ENCODE results near the gene CEP72.

The CEP72 gene

DNA sequence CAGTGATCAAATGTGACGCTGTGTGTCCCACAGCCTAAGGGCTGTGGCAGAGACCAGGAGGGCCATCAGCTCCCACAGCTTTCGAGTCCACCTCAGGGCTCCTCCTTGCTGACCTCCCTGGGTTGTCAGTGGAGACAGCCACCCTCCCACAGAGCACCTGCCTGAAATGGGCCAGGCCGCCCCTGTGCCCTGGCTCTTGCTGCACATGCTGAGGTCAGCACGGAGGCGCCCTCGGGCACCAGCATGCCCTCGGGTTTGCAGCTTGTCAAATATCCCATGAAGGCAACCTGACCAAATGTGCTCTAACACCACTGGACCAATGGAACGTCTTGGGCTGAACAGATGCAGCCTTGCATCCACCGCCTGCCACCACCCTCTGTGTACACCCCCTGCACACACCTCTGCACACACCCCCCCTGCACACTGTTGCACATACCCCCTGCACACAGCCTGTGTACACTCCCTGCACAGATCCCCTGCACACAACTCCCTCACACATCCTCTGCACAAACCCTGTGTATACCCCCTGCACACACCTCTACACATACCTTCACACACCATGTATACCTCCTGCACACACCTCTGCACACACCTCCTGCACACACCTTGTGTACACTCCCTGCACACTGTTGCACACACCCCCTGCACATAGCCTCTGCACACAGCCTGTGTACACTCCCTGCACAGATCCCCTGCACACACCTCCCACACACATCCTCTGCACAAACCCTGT, 2.0 kb upstream of the CEP72 start:
- no peak for DNase-seq (ENCODE audit: low spot score)
- TF ChIP-seq, protein P1, sequence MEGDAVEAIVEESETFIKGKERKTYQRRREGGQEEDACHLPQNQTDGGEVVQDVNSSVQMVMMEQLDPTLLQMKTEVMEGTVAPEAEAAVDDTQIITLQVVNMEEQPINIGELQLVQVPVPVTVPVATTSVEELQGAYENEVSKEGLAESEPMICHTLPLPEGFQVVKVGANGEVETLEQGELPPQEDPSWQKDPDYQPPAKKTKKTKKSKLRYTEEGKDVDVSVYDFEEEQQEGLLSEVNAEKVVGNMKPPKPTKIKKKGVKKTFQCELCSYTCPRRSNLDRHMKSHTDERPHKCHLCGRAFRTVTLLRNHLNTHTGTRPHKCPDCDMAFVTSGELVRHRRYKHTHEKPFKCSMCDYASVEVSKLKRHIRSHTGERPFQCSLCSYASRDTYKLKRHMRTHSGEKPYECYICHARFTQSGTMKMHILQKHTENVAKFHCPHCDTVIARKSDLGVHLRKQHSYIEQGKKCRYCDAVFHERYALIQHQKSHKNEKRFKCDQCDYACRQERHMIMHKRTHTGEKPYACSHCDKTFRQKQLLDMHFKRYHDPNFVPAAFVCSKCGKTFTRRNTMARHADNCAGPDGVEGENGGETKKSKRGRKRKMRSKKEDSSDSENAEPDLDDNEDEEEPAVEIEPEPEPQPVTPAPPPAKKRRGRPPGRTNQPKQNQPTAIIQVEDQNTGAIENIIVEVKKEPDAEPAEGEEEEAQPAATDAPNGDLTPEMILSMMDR (IDR thresholded peaks at IDR 0.05; ENCODE audit: borderline replicate concordance, control extremely low read depth, extremely low read depth, insufficient read depth, missing control alignments), result no peak
- in situ Hi-C loops (cut with MboI; ENCODE audit: low sequenced_read_pairs, unreplicated experiment), result no loop called here

DNA sequence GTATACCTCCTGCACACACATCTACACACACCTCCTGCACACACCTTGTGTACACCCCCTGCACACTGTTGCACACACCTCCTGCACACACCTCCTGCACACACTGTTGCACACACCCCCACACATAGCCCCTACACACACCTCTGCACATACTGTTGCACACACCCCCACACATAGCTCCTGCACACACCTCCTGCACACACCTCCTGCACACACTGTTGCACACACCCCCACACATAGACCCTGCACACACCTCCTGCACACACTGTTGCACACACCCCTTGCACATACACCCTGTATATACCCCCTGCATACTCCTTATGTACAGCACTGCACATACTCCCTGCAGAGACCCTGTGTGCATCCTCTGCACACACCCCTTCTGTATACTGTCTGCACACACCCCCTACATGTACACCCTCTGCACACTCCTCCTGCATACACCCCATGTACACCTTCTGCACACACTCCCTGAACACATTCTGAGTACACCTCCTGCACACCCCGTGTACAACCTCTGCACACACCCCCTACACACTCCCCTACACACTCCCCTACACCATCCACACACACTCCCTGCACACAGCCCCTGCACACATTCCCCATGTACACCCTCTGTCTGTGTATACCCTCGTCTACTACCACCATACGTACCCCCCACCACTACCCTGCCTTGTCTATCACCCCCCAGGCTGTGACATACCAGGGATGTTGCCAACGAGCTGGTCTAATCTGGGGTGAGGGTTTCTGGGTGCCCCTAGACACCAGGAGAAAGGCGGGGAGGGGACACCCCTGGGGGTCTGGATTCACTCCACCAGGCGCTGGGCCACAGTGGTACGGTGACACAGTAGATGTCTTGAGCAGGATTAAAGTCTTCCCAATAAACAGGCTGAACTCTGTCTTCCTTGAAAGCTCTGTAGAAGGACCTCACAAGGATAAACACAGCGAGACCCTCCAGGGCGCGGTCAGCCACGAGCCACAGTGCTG, 1.1 kb upstream of the CEP72 start:
- in situ Hi-C loops (cut with MboI; ENCODE audit: low sequenced_read_pairs, unreplicated experiment), result no loop called here
- TF ChIP-seq, protein P1 (IDR thresholded peaks at IDR 0.05; ENCODE audit: borderline replicate concordance, control extremely low read depth, extremely low read depth, insufficient read depth, missing control alignments), result no peak
- DNase-seq (ENCODE audit: low spot score), result no peak

DNA sequence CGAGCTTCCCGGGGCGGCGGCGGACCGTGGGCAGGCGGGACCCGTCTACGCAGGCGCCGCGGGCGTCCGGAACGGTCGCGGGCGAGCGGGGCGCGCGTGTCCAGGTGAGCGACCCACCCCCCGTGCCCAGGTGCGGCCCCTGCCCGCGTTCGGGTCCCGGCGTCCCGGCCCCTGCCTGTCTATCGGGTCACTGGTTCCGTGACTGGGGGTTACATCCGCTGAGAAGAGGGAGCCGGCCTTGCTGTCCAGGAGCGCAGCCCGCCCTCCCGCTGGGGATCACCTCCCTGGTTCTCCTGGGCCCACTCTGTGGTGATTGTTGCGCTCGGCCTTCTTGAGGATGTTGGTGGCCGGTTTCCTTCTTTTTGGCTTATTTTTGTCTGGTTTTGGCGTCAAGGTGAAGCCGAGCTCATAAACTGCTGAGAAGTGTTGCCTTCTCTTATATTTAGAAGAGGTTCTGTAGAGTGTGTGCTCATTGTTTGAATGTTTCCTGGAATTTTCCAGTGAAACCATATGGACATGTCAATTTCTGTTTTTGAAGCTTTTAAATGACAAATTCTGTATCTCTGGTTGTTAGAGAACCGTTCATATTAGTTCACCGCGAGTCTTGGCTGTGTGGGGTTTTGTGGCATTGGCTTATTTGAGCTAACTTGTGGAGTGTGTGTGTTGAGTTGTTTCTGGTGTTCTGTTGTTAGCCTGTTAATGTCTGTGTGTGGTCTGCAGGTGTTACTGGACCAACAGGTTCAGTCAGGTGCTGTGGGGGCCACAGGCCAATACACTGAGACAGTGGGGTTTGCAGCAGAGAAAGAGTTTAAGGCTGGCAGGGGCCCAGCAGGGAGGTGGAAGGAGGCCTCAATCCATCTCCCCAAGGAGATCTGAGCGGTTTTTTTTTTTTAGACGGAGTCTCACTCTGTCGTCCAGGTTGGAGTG, 621 bp downstream of the CEP72 start:
- no peak for DNase-seq (ENCODE audit: low spot score)
- TF ChIP-seq, protein P1 (IDR thresholded peaks at IDR 0.05; ENCODE audit: borderline replicate concordance, control extremely low read depth, extremely low read depth, insufficient read depth, missing control alignments), result no peak
- in situ Hi-C loops (cut with MboI; ENCODE audit: low sequenced_read_pairs, unreplicated experiment), result no loop called here

DNA sequence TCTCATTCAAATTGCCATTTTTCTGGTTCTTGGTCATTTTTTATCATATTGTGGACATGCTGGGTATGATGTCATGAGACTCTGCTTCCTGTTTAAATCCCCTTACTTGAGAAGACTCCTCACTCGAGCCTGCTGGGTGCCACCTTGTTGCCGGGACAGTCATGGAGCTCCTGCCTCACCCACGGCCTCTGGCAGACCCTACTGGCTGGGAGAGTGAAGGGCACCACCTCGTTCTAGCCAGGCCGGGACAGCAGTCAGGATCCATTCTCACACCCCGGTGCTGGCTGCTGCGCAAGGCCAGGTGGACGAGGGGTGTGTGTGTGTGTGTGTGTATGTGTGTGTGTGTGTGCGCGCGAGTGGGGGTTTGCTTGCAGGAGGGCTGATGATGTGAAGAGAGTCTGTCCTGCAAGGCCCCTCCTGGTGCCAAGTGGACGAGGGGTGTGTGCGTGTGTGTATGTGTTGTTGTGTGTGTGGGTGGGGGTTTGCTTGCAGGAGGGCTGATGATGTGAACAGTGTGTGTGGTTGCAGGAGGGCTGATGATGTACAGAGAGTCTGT, 4.4 kb downstream of the CEP72 start:
- no peak for DNase-seq (ENCODE audit: low spot score)
- in situ Hi-C loops (cut with MboI; ENCODE audit: low sequenced_read_pairs, unreplicated experiment), result no loop called here
- TF ChIP-seq, protein P1 (IDR thresholded peaks at IDR 0.05; ENCODE audit: borderline replicate concordance, control extremely low read depth, extremely low read depth, insufficient read depth, missing control alignments), result no peak

DNA sequence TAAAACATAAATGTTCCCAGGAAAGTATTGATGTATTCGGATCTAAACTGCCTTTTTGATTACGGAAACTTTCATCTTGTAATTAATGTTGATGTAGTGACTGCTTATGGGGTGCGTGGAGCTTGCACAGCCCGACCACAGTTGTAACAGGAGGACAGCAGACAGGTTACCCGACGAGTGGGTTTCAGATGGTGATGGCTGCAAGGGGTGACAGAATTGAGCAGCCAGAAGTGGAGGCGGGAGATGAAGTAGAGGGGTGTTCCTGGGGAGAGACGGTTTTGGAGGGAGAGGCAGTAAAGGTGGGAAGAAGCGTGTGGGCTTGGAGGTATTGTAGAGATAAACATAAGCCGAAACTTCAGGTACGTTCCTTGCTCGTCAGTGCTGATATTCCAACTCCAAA, 5.8 kb downstream of the CEP72 start:
- in situ Hi-C loops (cut with MboI; ENCODE audit: low sequenced_read_pairs, unreplicated experiment), result no loop called here
- TF ChIP-seq, protein P1 (IDR thresholded peaks at IDR 0.05; ENCODE audit: borderline replicate concordance, control extremely low read depth, extremely low read depth, insufficient read depth, missing control alignments), result no peak
- no peak for DNase-seq (ENCODE audit: low spot score)
